HepG2 (cell line): ENCODE data around the gene HMGCS2. TPM values are rescaled to one million over a fixed set of nuclear protein-coding genes. Genes with fewer than 3 reads are reported as not detected.

ENCODE experiments used
- ATAC-seq: fragments of 200-7000 bp; cut with Tn5 transposase; 3 replicates; pipeline ENCODE4 v1.9.1; 2020; ENCODE audit warnings: mild to moderate bottlenecking, moderate library complexity
- BruUV-seq: library from RNA; stranded (reverse); fragments of 400-500 nt; replicated peaks from 2 replicates; lab custom pipeline; 2021; lab: Mats Ljungman, UMichigan
- CTCF ChIA-PET: fragments of 300-600 bp; formaldehyde crosslinking; extraction: SDS; loops from one replicate; lab custom pipeline; 2021; ENCODE audit warnings: low total read pairs, inconsistent platforms, low intra/inter-chr PET ratio; lab: Yijun Ruan, JAX
- POLR2A ChIA-PET: fragments of 350-600 bp; sonication (Branson Sonifier 250); formaldehyde crosslinking; loops from one replicate; lab custom pipeline; 2020; ENCODE audit warnings: antibody characterized with exemption, inconsistent platforms; lab: Yijun Ruan, JAX
- DNase-seq: peaks from one replicate; pipeline ENCODE4 v3.0.0-alpha.2; 2015; ENCODE audit warnings: low spot score
- FAIRE-seq: peaks from 3 replicates; lab custom pipeline; 2011; peaks lifted over from hg19 to GRCh38; lab: Jason Lieb, UNC
- H2AFZ ChIP-seq: one replicate; pipeline ENCODE4 v1.6.1; 2011; ENCODE audit warnings: low read length, inconsistent platforms
- H3K27ac ChIP-seq: fragments of 300-600 bp; 3 replicates; pipeline ENCODE4 v1.8.0; 2011; ENCODE audit warnings: mixed run types, mild to moderate bottlenecking, mixed read lengths, low read length, inconsistent platforms; ENCODE audit not compliant: insufficient read depth; ENCODE audit errors: extremely low read length
- H3K27me3 ChIP-seq, 2 experiments: fragments of 200-600 bp in 1 of 2; 2 replicates in 1 of 2; 3 replicates in 1 of 2; pipeline versions ENCODE4 v1.6.0 to v1.8.0; 2011; ENCODE audit warnings: low read length in 2 of 2, mild to moderate bottlenecking in 2 of 2, moderate library complexity in 2 of 2, inconsistent platforms in 1 of 2; ENCODE audit not compliant: insufficient read depth in 2 of 2, control insufficient read depth in 1 of 2
- H3K36me3 ChIP-seq, 2 experiments: fragments of 200-600 bp in 1 of 2; replicated peaks in 1 of 2; 2 replicates in 1 of 2; 3 replicates in 1 of 2; pipeline versions ENCODE4 v1.5.1 to v1.8.0; 2011; ENCODE audit warnings: low read length in 2 of 2, inconsistent platforms in 1 of 2; ENCODE audit not compliant: insufficient read depth in 2 of 2, control insufficient read depth in 1 of 2
- H3K4me1 ChIP-seq: 2 replicates; pipeline ENCODE4 v1.5.1; 2012; ENCODE audit warnings: low read length, inconsistent platforms; ENCODE audit not compliant: insufficient read depth
- H3K4me2 ChIP-seq: 2 replicates; pipeline ENCODE4 v1.6.0; 2011; ENCODE audit warnings: low read depth, low read length, inconsistent platforms
- H3K4me3 ChIP-seq, 3 experiments: fragments of 200-600 bp in 1 of 3; sonication (generic), shearing (Covaris generic) in 1 of 3; replicated peaks in 1 of 3; 2 replicates each; pipeline ENCODE4 v1.5.1; 2011 to 2016; ENCODE audit warnings: low read length in 3 of 3, inconsistent platforms in 2 of 3, low read depth in 2 of 3, mild to moderate bottlenecking in 2 of 3, control low read depth in 1 of 3, mixed read lengths in 1 of 3; ENCODE audit not compliant: insufficient read depth in 1 of 3
- H3K79me2 ChIP-seq: one replicate; pipeline ENCODE4 v1.6.1; 2011; ENCODE audit warnings: low read length, inconsistent platforms; ENCODE audit not compliant: insufficient read depth
- H3K9ac ChIP-seq: 2 replicates; pipeline ENCODE4 v1.6.0; 2011; ENCODE audit warnings: mild to moderate bottlenecking, low read depth, low read length, inconsistent platforms; ENCODE audit not compliant: insufficient read depth
- H3K9me3 ChIP-seq: 2 replicates; pipeline ENCODE4 v1.5.1; 2012; ENCODE audit warnings: mild to moderate bottlenecking, low read length
- H4K20me1 ChIP-seq: 2 replicates; pipeline ENCODE4 v1.6.0; 2011; ENCODE audit warnings: inconsistent platforms, mild to moderate bottlenecking, low read length, moderate library complexity; ENCODE audit not compliant: insufficient read depth
- ADNP ChIP-seq: sonication (generic); formaldehyde crosslinking; IDR thresholded peaks from 2 replicates; pipeline ENCODE4 v1.4.0; 2020; ENCODE audit warnings: missing genetic modification reagents
- ARID2 ChIP-seq: sonication (generic); formaldehyde crosslinking; IDR thresholded peaks from 2 replicates; pipeline ENCODE4 v1.8.1; 2022; ENCODE audit warnings: mild to moderate bottlenecking, missing genetic modification reagents, borderline replicate concordance
- ASH2L ChIP-seq: fragments of 300-600, 200-600 bp; sonication (generic); IDR thresholded peaks from 2 replicates; pipeline ENCODE4 v1.7.0; 2017; ENCODE audit warnings: low read depth, mild to moderate bottlenecking, moderate library complexity, mixed read lengths, low read length; ENCODE audit not compliant: insufficient read length
- ATF4 ChIP-seq, 2 experiments: fragments of 450-650 bp in 1 of 2; sonication (generic) in 1 of 2; formaldehyde crosslinking; IDR thresholded peaks; 2 replicates each; pipeline versions ENCODE4 v1.5.0 to v1.8.0; 2020 to 2022; ENCODE audit warnings: mild to moderate bottlenecking in 1 of 2, missing genetic modification reagents in 1 of 2
- ATF7-NPFF ChIP-seq: sonication (generic); formaldehyde crosslinking; IDR thresholded peaks from 2 replicates; pipeline ENCODE4 v1.8.1; 2023; ENCODE audit warnings: mild to moderate bottlenecking, low read depth, missing genetic modification reagents, moderate library complexity
- ELF4 ChIP-seq: sonication (generic); formaldehyde crosslinking; IDR thresholded peaks from 2 replicates; pipeline ENCODE4 v1.5.0; 2020; ENCODE audit warnings: missing genetic modification reagents, mild to moderate bottlenecking, moderate library complexity, borderline replicate concordance
- FOXP1 ChIP-seq, 2 experiments: fragments of 450-650 bp in 1 of 2; IDR thresholded peaks; 2 replicates each; pipeline ENCODE4 v1.6.1; 2017 to 2018; ENCODE audit warnings: antibody characterized with exemption in 1 of 2
- HDAC6 ChIP-seq: fragments of 200-600 bp; sonication (generic); IDR thresholded peaks from 2 replicates; pipeline ENCODE4 v1.7.0; 2017; ENCODE audit warnings: mild to moderate bottlenecking, antibody characterized with exemption, low read length, low read depth
- IKZF1 ChIP-seq: fragments of 450-650 bp; IDR thresholded peaks from 2 replicates; pipeline ENCODE4 v1.7.1; 2016
- KDM6A ChIP-seq: IDR thresholded peaks from 2 replicates; pipeline ENCODE4 v1.6.1; 2016; ENCODE audit warnings: low read depth
- MNT ChIP-seq: fragments of 450-650 bp; IDR thresholded peaks from 2 replicates; pipeline ENCODE4 v1.6.1; 2016
- NFRKB ChIP-seq: fragments of 450-650 bp; IDR thresholded peaks from 2 replicates; pipeline ENCODE4 v1.6.1; 2017
- POLR2AphosphoS5 ChIP-seq: IDR thresholded peaks from 2 replicates; pipeline ENCODE4 v1.6.1; 2012; ENCODE audit warnings: low read depth, low read length
- PPARG ChIP-seq: conservative IDR thresholded peaks from 2 replicates; pipeline ENCODE4 v1.6.1; 2016; ENCODE audit warnings: missing biosample characterization, missing genetic modification reagents
- SSRP1 ChIP-seq: IDR thresholded peaks from 2 replicates; pipeline ENCODE4 v1.6.1; 2016; ENCODE audit warnings: control low read depth
- ZNF292 ChIP-seq: sonication (generic); formaldehyde crosslinking; IDR thresholded peaks from 2 replicates; pipeline ENCODE4 v1.8.1; 2022; ENCODE audit warnings: mild to moderate bottlenecking, low read depth, missing genetic modification reagents, borderline replicate concordance
- ZNF501 ChIP-seq: sonication (generic); formaldehyde crosslinking; IDR thresholded peaks from 2 replicates; pipeline ENCODE4 v1.5.1; 2020; ENCODE audit warnings: mild to moderate bottlenecking, moderate library complexity, missing genetic modification reagents
- ZNF652 ChIP-seq: IDR thresholded peaks from 2 replicates; pipeline ENCODE4 v1.6.1; 2016; ENCODE audit warnings: low read depth, borderline replicate concordance
- WGBS: methylation state at CpG from one replicate; pipeline ENCODE4 v1.1.6; 2017; ENCODE audit warnings: low lambda C conversion rate; 5-methylcytosine and 5-hydroxymethylcytosine counted together
- in situ Hi-C: cut with HindIII; loops from 2 replicates; pipeline ENCODE4 v1.10.0; 2017; ENCODE audit warnings: low pct_unique_long_range_greater_than_20kb; ENCODE audit not compliant: extremely low pct_ligation_motif_present
- intact Hi-C: fragments of 100-400 bp; cut with micrococcal nuclease; formaldehyde crosslinking; loops from one replicate; pipeline ENCODE4 v1.10.0; 2022; ENCODE audit not compliant: unreplicated experiment
- polyA plus RNA-seq, 8 experiments: library from polyadenylated mRNA; depleted of rRNA in 3 of 8; stranded (reverse) in 7 of 8; unstranded in 1 of 8; fragments of >200 nt; fragmentation: Illumina TruSeq in 4 of 8; extraction: Trizol in 4 of 8; gene quantifications; 2 replicates each; pipeline versions ENCODE4 v1.2.1 to v1.2.3, GENCODE V29; 2011 to 2016; ENCODE audit warnings: low read depth in 4 of 8, missing spikeins in 1 of 8, mixed read lengths in 1 of 8; ENCODE audit not compliant: insufficient read depth in 1 of 8
- total RNA-seq, 5 experiments: library from RNA; depleted of rRNA; stranded (reverse); fragments of >200 nt; fragmentation: Illumina TruSeq; extraction: Trizol; gene quantifications; 2 replicates each; pipeline ENCODE4 v1.2.3, GENCODE V29; 2016; ENCODE audit warnings: low read depth in 1 of 5
- TF ChIP-seq, protein P1 (sequence below): sonication (generic); formaldehyde crosslinking; conservative IDR thresholded peaks from 2 replicates; pipeline ENCODE4 v1.4.0; 2020; ENCODE audit warnings: mild to moderate bottlenecking, missing genetic modification reagents, moderate library complexity

Gene HMGCS2
- total and polyA plus RNA-seq, 2 of the 13 experiments (the other 11 are each of a cell fraction or from before 2014, with no cell fraction given): 0.44 to 1.5 TPM

GRCh38 chr1:119778886-119779560 lies 10.3 kb upstream of the HMGCS2 start:
- H3K9me3 ChIP-seq: no peaks in the 10 kb centered on the region
- no peak for DNase-seq
- H3K79me2 ChIP-seq: no peaks in the 10 kb centered on the region
- peak; percentile 53 for FAIRE-seq
- H3K27ac ChIP-seq: peak overlapping the region; percentile 69
- H4K20me1 ChIP-seq: no peaks in the 10 kb centered on the region
- no peak overlapping the region for H2AFZ ChIP-seq
- intact Hi-C loops: no loop called here
- peak; percentile 71 for ATAC-seq
- peak overlapping the region in 2 of 3 experiments; percentile 12 to 49; a peak in 5 of 6 replicates for H3K4me3 ChIP-seq
- CTCF ChIA-PET: no interaction called here
- H3K36me3 ChIP-seq: no peaks in the 10 kb centered on the region
- peaks cover 88% of the 10 kb centered on the region for H3K4me1 ChIP-seq
- BruUV-seq: no TSS peak
- in situ Hi-C loops: no loop called here
- peak overlapping the region; percentile 97 for H3K4me2 ChIP-seq
- H3K9ac ChIP-seq: peak overlapping the region; percentile 27; the same call in 1 of the 2 replicates
- POLR2A ChIA-PET: interaction anchor here (0.7 to 5.8 kb wide), 6 partner anchors 7 to 55 kb away, joined by 3 to 71 read pairs (median 4); partner anchors contain the start of gene HMGCS2
- 54% methylated on average over 13 of the region's 13 CpGs for WGBS
- no peaks in the 10 kb centered on the region for H3K27me3 ChIP-seq
- TF ChIP-seq ZNF292 (no peak), SSRP1 (no peak), ATF4 (CRISPR knock-in tag; IDR thresholded peaks at IDR 0.05) (no peak), MNT (no peak), PPARG (CRISPR knock-in tag) (0 out of 2 replicates have a peak, but pooled peaks have one; percentile 22), ASH2L (peak; percentile 26), ZNF652 (CRISPR knock-in tag) (peak; percentile 44; the same call in 1 of the 2 replicates), POLR2AphosphoS5 (peak; percentile 62), KDM6A (CRISPR knock-in tag) (no peak), ELF4 (CRISPR knock-in tag) (peak; percentile 45; the same call in 1 of the 2 replicates), ZNF501 (CRISPR knock-in tag) (no peak), ADNP (CRISPR knock-in tag) (no peak), NFRKB (no peak), HDAC6 (no peak), ATF7-NPFF (CRISPR knock-in tag) (no peak), IKZF1 (no peak), ARID2 (CRISPR knock-in tag) (no peak), FOXP1 (IDR thresholded peaks at IDR 0.05) (no peak), FOXP1 (CRISPR knock-in tag; IDR thresholded peaks at IDR 0.05) (0 out of 2 replicates have a peak, but pooled peaks have one; percentile 5)
- TF ChIP-seq, protein P1, sequence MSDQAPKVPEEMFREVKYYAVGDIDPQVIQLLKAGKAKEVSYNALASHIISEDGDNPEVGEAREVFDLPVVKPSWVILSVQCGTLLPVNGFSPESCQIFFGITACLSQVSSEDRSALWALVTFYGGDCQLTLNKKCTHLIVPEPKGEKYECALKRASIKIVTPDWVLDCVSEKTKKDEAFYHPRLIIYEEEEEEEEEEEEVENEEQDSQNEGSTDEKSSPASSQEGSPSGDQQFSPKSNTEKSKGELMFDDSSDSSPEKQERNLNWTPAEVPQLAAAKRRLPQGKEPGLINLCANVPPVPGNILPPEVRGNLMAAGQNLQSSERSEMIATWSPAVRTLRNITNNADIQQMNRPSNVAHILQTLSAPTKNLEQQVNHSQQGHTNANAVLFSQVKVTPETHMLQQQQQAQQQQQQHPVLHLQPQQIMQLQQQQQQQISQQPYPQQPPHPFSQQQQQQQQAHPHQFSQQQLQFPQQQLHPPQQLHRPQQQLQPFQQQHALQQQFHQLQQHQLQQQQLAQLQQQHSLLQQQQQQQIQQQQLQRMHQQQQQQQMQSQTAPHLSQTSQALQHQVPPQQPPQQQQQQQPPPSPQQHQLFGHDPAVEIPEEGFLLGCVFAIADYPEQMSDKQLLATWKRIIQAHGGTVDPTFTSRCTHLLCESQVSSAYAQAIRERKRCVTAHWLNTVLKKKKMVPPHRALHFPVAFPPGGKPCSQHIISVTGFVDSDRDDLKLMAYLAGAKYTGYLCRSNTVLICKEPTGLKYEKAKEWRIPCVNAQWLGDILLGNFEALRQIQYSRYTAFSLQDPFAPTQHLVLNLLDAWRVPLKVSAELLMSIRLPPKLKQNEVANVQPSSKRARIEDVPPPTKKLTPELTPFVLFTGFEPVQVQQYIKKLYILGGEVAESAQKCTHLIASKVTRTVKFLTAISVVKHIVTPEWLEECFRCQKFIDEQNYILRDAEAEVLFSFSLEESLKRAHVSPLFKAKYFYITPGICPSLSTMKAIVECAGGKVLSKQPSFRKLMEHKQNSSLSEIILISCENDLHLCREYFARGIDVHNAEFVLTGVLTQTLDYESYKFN (CRISPR knock-in tag): peak; percentile 73
